HEK293 (cell line): ENCODE measurements around the gene SCN5A.

Source experiments
- CTCF ChIA-PET: fragments of 350-600 bp; formaldehyde crosslinking; extraction: SDS; loops from one replicate; lab custom pipeline; 2021; ENCODE audit warnings: antibody characterized with exemption; lab: Yijun Ruan, JAX
- POLR2A ChIA-PET: fragments of 300-600 bp; formaldehyde crosslinking; extraction: SDS; loops from one replicate; lab custom pipeline; 2020; ENCODE audit warnings: antibody characterized with exemption, inconsistent platforms; lab: Yijun Ruan, JAX
- H3K27ac ChIP-seq: fragments of 200-500 bp; sonication (Bioruptor generic); 2 replicates; pipeline ENCODE4 v1.5.1; 2014; ENCODE audit warnings: low read depth, low read length, control low read depth, inconsistent platforms; ENCODE audit errors: extremely low read depth
- H3K36me3 ChIP-seq, 2 experiments: fragments of 200-500 bp in 1 of 2; sonication (Bioruptor generic) in 1 of 2; 1 replicate in 1 of 2; 2 replicates in 1 of 2; pipeline ENCODE4 v1.5.1; 2014 to 2017; ENCODE audit warnings: inconsistent platforms in 2 of 2, low read length in 2 of 2; ENCODE audit not compliant: control insufficient read depth in 2 of 2, insufficient read depth in 1 of 2
- H3K4me1 ChIP-seq: fragments of 200-500 bp; sonication (Bioruptor generic); 2 replicates; pipeline ENCODE4 v1.5.1; 2014; ENCODE audit warnings: mild to moderate bottlenecking, low read length, inconsistent platforms; ENCODE audit not compliant: control insufficient read depth, insufficient read depth
- H3K4me3 ChIP-seq: 2 replicates; pipeline ENCODE4 v1.5.1; 2011; ENCODE audit warnings: low read depth, mild to moderate bottlenecking, control low read depth, low read length, moderate library complexity
- H3K9me3 ChIP-seq: fragments of 200-500 bp; sonication (Bioruptor generic); 2 replicates; pipeline ENCODE4 v1.5.1; 2014; ENCODE audit warnings: low read depth, low read length, inconsistent platforms; ENCODE audit not compliant: control insufficient read depth, insufficient read depth
- GLIS1 ChIP-seq: fragments of 450-650 bp; formaldehyde crosslinking; IDR thresholded peaks from 2 replicates; pipeline ENCODE4 v1.5.1; 2016; ENCODE audit warnings: missing biosample characterization, missing genetic modification characterization
- HIC1 ChIP-seq: fragments of 450-650 bp; formaldehyde crosslinking; IDR thresholded peaks from 2 replicates; pipeline ENCODE4 v1.5.1; 2016; ENCODE audit warnings: missing biosample characterization, missing genetic modification characterization
- OVOL3 ChIP-seq: fragments of 450-650 bp; formaldehyde crosslinking; IDR thresholded peaks from 2 replicates; pipeline ENCODE4 v1.5.1; 2016; ENCODE audit warnings: missing biosample characterization, missing genetic modification characterization
- SP3 ChIP-seq: fragments of 450-650 bp; formaldehyde crosslinking; IDR thresholded peaks from 2 replicates; pipeline ENCODE4 v1.5.1; 2016; ENCODE audit warnings: missing biosample characterization, missing genetic modification characterization
- SP7 ChIP-seq: fragments of 450-650 bp; formaldehyde crosslinking; IDR thresholded peaks from 2 replicates; pipeline ENCODE4 v1.5.1; 2016; ENCODE audit warnings: missing biosample characterization, missing genetic modification characterization
- ZBTB7A ChIP-seq: fragments of 450-650 bp; formaldehyde crosslinking; IDR thresholded peaks from 2 replicates; pipeline ENCODE4 v1.5.1; 2016; ENCODE audit warnings: low read depth, missing biosample characterization, missing genetic modification characterization
- ZIC2 ChIP-seq: fragments of 450-650 bp; formaldehyde crosslinking; IDR thresholded peaks from 2 replicates; pipeline ENCODE4 v1.5.1; 2016; ENCODE audit warnings: missing biosample characterization, missing genetic modification characterization
- ZNF112 ChIP-seq: fragments of 450-650 bp; formaldehyde crosslinking; IDR thresholded peaks from 2 replicates; pipeline ENCODE4 v1.5.0; 2017; ENCODE audit warnings: missing biosample characterization, missing genetic modification characterization
- ZNF132 ChIP-seq: fragments of 450-650 bp; formaldehyde crosslinking; IDR thresholded peaks from 2 replicates; pipeline ENCODE4 v1.5.1; 2017; ENCODE audit warnings: missing biosample characterization, missing genetic modification characterization, borderline replicate concordance
- ZNF155 ChIP-seq: fragments of 450-650 bp; formaldehyde crosslinking; IDR thresholded peaks from 2 replicates; pipeline ENCODE4 v1.5.1; 2016; ENCODE audit warnings: missing biosample characterization, missing genetic modification characterization
- ZNF341 ChIP-seq: fragments of 450-650 bp; formaldehyde crosslinking; IDR thresholded peaks from 2 replicates; pipeline ENCODE4; 2016; ENCODE audit warnings: low read depth, missing biosample characterization, missing genetic modification characterization
- ZNF362 ChIP-seq: fragments of 450-650 bp; formaldehyde crosslinking; IDR thresholded peaks from 2 replicates; pipeline ENCODE4 v1.5.1; 2016; ENCODE audit warnings: missing biosample characterization, missing genetic modification characterization
- ZNF366 ChIP-seq: fragments of 450-650 bp; formaldehyde crosslinking; conservative IDR thresholded peaks from 2 replicates; pipeline ENCODE4 v1.5.1; 2016; ENCODE audit warnings: missing biosample characterization, missing genetic modification characterization
- ZNF391 ChIP-seq: fragments of 450-650 bp; formaldehyde crosslinking; IDR thresholded peaks from 2 replicates; pipeline ENCODE4 v1.5.1; 2016; ENCODE audit warnings: low read depth, missing biosample characterization, missing genetic modification characterization, borderline replicate concordance
- ZNF423 ChIP-seq: fragments of 450-650 bp; formaldehyde crosslinking; IDR thresholded peaks from 2 replicates; pipeline ENCODE4 v1.5.1; 2016; ENCODE audit warnings: missing biosample characterization, missing genetic modification characterization
- ZNF530 ChIP-seq: fragments of 450-650 bp; formaldehyde crosslinking; IDR thresholded peaks from 2 replicates; pipeline ENCODE4 v1.5.1; 2016; ENCODE audit warnings: low read depth, missing biosample characterization, missing genetic modification characterization
- ZNF624 ChIP-seq: fragments of 450-650 bp; formaldehyde crosslinking; IDR thresholded peaks from 2 replicates; pipeline ENCODE4 v1.5.1; 2017; ENCODE audit warnings: missing biosample characterization, missing genetic modification characterization
- ZNF629 ChIP-seq: fragments of 450-650 bp; formaldehyde crosslinking; IDR thresholded peaks from 2 replicates; pipeline ENCODE4 v1.5.1; 2017; ENCODE audit warnings: missing biosample characterization, missing genetic modification characterization
- ZNF791 ChIP-seq: fragments of 450-650 bp; formaldehyde crosslinking; IDR thresholded peaks from 2 replicates; pipeline ENCODE4 v1.5.1; 2016; ENCODE audit warnings: missing biosample characterization, missing genetic modification characterization
- TF ChIP-seq, protein P1 (sequence below): fragments of 450-650 bp; formaldehyde crosslinking; conservative IDR thresholded peaks from 2 replicates; pipeline ENCODE4 v1.5.1; 2016; ENCODE audit warnings: low read depth, missing biosample characterization, missing genetic modification characterization
- TF ChIP-seq, protein P2 (sequence below): fragments of 450-650 bp; formaldehyde crosslinking; IDR thresholded peaks from 2 replicates; pipeline ENCODE4 v1.5.1; 2016; ENCODE audit warnings: missing biosample characterization, missing genetic modification characterization
- TF ChIP-seq, protein P3 (sequence below): fragments of 450-650 bp; formaldehyde crosslinking; IDR thresholded peaks from 2 replicates; pipeline ENCODE4 v1.5.1; 2016; ENCODE audit warnings: missing biosample characterization, missing genetic modification characterization

The SCN5A gene

GRCh38 chr3:38519651-38520050 lies 129.8 kb downstream of the SCN5A start:
- CTCF ChIA-PET, result interaction anchor here (1.1 to 4.4 kb wide), 8 partner anchors 9 to 480 kb away, joined by 4 to 65 read pairs (median 6); no protein-coding TSS in a partner anchor

DNA sequence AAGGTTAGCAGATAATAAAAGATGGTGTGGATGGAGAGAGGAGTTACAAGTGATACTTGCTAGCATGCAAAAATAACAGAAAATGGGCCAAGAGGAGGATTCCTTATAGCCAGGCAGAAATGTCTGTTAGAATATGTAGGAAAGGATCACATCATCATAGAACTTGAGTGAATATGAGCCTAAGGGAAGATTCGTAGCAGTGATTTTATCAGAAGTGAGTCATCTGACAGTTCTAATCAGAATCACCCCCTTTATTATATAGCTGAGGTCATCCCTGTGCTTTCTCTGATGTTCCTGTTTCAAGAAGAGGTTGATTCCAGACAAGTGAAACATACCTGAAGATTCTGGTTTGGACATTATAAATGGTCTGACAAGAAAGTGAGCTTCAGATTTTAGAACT lies 130.5 kb downstream of the SCN5A start:
- Histone ChIP-seq H3K9me3 (no peaks in the 10 kb centered on the region), H3K4me1 (no peaks in the 10 kb centered on the region), H3K36me3 (peaks cover 3 to 47% of the 10 kb centered on the region in 2 experiments; a peak in 2 of 3 replicates)
- ChIA-PET CTCF (interaction anchor here (0.9 to 4.4 kb wide), 7 partner anchors 9 to 481 kb away, joined by 3 to 65 read pairs (median 5); partner anchors contain the start of gene EXOG), POLR2A (interaction anchor here (1.0 kb wide), 1 partner anchor 22 kb away, joined by 4 read pairs; no protein-coding TSS in a partner anchor)
- TF ChIP-seq ZNF423 (tag by site-specific recombination) (no peak), SP7 (peak; percentile 42; the same call in 1 of the 2 replicates), ZNF366 (tag by site-specific recombination) (peak; percentile 21; the same call in 1 of the 2 replicates), SP3 (tag by site-specific recombination) (no peak), ZNF629 (tag by site-specific recombination) (peak; percentile 29; the same call in 1 of the 2 replicates)
- TF ChIP-seq, all 188 proteins: peak for 3
- H3K27ac ChIP-seq, result no peak overlapping the region
- no peak overlapping the region for H3K4me3 ChIP-seq

More at GRCh38 chr3:38519651-38520050, 129.8 kb downstream of the SCN5A start:
- POLR2A ChIA-PET, result no interaction called here
- Histone ChIP-seq H3K27ac (no peak overlapping the region), H3K9me3 (no peaks in the 10 kb centered on the region), H3K4me3 (no peak overlapping the region), H3K36me3 (peaks cover 8 to 49% of the 10 kb centered on the region in 2 experiments), H3K4me1 (no peaks in the 10 kb centered on the region)
- no peak for TF ChIP-seq ZNF112
- TF ChIP-seq GLIS1 (tag by site-specific recombination), result peak; percentile 90
- peak; percentile 53 for TF ChIP-seq ZIC2 (tag by site-specific recombination)
- TF ChIP-seq ZNF155, result no peak

DNA sequence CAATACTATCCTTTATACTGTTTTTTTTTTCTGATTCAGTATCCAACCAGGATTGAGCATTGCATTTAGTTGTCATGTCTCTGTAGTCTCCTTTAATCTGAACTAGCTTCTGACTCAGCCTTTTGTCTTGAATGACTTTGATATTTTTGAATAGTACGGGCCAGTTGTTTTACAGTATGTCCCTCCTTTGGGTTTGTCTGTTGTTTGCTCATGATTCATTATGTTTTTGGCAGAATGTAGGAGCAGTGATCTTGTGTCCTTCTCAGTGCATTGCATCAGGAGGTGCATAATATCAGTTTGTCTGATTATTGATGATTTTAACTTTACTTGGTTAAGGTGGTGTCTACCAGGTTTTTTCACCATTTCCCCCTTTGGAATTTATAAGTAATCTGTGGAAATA lies 132.8 kb downstream of the SCN5A start:
- TF ChIP-seq ZNF391 (tag by site-specific recombination) (no peak), ZNF341 (tag by site-specific recombination) (no peak), ZNF423 (tag by site-specific recombination) (no peak), OVOL3 (no peak), ZNF624 (tag by site-specific recombination) (no peak), HIC1 (tag by site-specific recombination) (no peak), ZNF791 (tag by site-specific recombination) (no peak), ZNF530 (tag by site-specific recombination) (no peak), ZNF132 (tag by site-specific recombination) (no peak), ZNF362 (tag by site-specific recombination) (no peak), ZBTB7A (tag by site-specific recombination) (no peak)
- TF ChIP-seq, protein P1, sequence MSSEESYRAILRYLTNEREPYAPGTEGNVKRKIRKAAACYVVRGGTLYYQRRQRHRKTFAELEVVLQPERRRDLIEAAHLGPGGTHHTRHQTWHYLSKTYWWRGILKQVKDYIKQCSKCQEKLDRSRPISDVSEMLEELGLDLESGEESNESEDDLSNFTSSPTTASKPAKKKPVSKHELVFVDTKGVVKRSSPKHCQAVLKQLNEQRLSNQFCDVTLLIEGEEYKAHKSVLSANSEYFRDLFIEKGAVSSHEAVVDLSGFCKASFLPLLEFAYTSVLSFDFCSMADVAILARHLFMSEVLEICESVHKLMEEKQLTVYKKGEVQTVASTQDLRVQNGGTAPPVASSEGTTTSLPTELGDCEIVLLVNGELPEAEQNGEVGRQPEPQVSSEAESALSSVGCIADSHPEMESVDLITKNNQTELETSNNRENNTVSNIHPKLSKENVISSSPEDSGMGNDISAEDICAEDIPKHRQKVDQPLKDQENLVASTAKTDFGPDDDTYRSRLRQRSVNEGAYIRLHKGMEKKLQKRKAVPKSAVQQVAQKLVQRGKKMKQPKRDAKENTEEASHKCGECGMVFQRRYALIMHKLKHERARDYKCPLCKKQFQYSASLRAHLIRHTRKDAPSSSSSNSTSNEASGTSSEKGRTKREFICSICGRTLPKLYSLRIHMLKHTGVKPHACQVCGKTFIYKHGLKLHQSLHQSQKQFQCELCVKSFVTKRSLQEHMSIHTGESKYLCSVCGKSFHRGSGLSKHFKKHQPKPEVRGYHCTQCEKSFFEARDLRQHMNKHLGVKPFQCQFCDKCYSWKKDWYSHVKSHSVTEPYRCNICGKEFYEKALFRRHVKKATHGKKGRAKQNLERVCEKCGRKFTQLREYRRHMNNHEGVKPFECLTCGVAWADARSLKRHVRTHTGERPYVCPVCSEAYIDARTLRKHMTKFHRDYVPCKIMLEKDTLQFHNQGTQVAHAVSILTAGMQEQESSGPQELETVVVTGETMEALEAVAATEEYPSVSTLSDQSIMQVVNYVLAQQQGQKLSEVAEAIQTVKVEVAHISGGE (tag by site-specific recombination), result no peak
- TF ChIP-seq, protein P2, sequence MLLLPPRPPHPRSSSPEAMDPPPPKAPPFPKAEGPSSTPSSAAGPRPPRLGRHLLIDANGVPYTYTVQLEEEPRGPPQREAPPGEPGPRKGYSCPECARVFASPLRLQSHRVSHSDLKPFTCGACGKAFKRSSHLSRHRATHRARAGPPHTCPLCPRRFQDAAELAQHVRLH, result no peak
- TF ChIP-seq, protein P3, sequence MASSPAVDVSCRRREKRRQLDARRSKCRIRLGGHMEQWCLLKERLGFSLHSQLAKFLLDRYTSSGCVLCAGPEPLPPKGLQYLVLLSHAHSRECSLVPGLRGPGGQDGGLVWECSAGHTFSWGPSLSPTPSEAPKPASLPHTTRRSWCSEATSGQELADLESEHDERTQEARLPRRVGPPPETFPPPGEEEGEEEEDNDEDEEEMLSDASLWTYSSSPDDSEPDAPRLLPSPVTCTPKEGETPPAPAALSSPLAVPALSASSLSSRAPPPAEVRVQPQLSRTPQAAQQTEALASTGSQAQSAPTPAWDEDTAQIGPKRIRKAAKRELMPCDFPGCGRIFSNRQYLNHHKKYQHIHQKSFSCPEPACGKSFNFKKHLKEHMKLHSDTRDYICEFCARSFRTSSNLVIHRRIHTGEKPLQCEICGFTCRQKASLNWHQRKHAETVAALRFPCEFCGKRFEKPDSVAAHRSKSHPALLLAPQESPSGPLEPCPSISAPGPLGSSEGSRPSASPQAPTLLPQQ (tag by site-specific recombination), result no peak
- CTCF ChIA-PET, result interaction anchor here (0.6 to 1.1 kb wide), 3 partner anchors 20 to 485 kb away, joined by 3 to 4 read pairs (median 3); no protein-coding TSS in a partner anchor

More for the DNA sequence above, 132.8 kb downstream of the SCN5A start:
- no peaks in the 10 kb centered on the region for H3K9me3 ChIP-seq
- H3K27ac ChIP-seq, result no peak overlapping the region
- H3K36me3 ChIP-seq, result peaks cover 6 to 43% of the 10 kb centered on the region in 2 experiments; a peak in 1 of 3 replicates
- H3K4me3 ChIP-seq, result no peak overlapping the region
- no peaks in the 10 kb centered on the region for H3K4me1 ChIP-seq
- POLR2A ChIA-PET, result no interaction called here
